ENCODE data around the gene MTHFSD.

MTHFSD gene

DNA sequence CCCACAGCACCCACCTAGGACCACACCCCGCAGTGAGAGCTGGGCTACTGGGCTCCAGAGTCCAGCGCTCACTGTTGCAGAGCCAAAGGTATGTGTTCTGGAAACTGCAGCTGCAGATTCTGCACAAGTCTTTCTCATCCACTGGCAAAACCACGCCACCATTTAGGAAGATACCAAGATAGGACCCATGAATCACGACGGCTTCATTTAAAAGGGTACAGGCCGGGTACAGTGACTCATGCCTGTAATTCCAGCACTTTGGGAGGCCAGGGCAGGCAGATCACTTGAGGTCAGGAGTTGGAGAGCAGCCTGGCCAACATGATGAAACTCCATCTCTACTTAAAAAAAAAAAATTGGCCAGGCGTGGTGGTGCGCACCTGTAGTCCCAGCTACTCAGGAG lies 25.9 kb downstream of the MTHFSD start:
- DNase-seq = no peak
- H3K4me3 ChIP-seq (ENCODE audit: low read depth, low read length) = no peak overlapping the region
- no peaks in the 10 kb centered on the region for H3K9me3 ChIP-seq (ENCODE audit: severe bottlenecking)
- H3K27me3 ChIP-seq (ENCODE audit: insufficient read depth, low read depth, severe bottlenecking) = no peaks in the 10 kb centered on the region
- H3K36me3 ChIP-seq = no peaks in the 10 kb centered on the region
- H3K27ac ChIP-seq = no peak overlapping the region
- TF ChIP-seq, protein P1, sequence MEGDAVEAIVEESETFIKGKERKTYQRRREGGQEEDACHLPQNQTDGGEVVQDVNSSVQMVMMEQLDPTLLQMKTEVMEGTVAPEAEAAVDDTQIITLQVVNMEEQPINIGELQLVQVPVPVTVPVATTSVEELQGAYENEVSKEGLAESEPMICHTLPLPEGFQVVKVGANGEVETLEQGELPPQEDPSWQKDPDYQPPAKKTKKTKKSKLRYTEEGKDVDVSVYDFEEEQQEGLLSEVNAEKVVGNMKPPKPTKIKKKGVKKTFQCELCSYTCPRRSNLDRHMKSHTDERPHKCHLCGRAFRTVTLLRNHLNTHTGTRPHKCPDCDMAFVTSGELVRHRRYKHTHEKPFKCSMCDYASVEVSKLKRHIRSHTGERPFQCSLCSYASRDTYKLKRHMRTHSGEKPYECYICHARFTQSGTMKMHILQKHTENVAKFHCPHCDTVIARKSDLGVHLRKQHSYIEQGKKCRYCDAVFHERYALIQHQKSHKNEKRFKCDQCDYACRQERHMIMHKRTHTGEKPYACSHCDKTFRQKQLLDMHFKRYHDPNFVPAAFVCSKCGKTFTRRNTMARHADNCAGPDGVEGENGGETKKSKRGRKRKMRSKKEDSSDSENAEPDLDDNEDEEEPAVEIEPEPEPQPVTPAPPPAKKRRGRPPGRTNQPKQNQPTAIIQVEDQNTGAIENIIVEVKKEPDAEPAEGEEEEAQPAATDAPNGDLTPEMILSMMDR (IDR thresholded peaks at IDR 0.05; ENCODE audit: low read depth, low read length) = no peak

DNA sequence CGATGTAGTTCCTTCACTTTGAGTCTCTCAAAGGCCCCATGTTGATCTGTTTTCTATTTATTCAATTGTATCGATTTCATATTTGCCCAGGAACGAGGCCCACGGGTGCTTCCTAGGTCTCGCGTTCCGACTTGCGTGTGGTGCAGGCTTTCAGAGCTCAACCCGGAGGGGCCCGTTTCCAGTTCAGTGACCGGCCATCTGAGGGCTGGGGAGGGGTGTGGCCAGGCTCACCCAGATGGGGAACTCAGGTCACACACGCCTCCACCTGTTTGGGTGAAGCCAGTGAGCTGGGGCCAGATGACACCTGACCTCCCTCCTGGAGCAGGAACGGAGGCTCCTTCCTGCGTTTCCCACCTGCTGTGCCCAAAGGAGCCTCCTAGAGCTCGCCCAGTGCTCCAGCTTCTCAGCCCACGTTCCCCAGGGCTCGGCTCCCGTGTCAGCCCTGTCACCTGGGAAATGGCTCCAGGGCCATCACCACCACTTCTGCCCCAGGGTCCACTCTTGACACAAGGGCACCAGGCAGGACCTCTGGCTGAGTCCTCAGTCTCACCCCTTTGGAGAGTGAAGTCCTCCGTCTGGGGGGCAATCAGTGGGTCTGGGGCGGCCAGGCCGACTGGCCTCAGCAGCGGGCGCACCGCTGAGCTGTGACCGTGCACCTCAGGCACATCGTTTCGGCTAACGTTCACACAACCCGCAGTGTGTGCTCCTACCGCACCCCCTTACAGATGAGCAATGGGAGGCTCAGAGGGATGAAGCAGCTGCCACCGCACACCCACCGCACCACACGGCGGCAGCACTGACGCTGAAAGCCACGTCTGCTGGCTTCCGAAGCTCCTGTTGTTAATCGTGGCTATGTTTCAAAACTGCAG lies 26.7 kb downstream of the MTHFSD start:
- no peak overlapping the region for H3K4me3 ChIP-seq (ENCODE audit: low read depth, low read length)
- TF ChIP-seq, protein P1 (IDR thresholded peaks at IDR 0.05; ENCODE audit: low read depth, low read length) = no peak
- H3K27me3 ChIP-seq (ENCODE audit: insufficient read depth, low read depth, severe bottlenecking) = no peaks in the 10 kb centered on the region
- H3K27ac ChIP-seq = no peak overlapping the region
- H3K36me3 ChIP-seq = no peaks in the 10 kb centered on the region
- H3K9me3 ChIP-seq (ENCODE audit: severe bottlenecking) = no peaks in the 10 kb centered on the region
- no peak for DNase-seq

DNA sequence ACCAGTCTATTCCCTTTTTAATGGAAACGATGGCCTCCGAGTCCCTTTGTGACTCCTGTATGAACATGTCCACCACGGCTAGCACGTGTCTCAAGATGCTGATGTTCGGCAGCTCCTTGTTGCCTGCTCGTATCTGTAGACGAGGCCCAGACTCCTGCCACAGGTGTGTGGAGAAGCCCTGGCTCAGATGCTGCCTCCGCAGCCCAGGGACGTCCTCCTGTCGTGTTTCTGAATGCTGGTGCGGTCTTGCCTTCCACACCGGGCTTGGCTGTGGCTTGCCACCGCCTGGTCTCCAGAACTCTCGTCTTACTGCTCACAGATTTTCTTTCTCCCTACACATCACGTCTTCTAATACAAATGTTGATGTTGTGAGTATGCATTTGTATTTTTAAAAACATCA lies 27.7 kb downstream of the MTHFSD start:
- TF ChIP-seq, protein P1 (IDR thresholded peaks at IDR 0.05; ENCODE audit: low read depth, low read length) = no peak
- DNase-seq = no peak
- H3K36me3 ChIP-seq = no peaks in the 10 kb centered on the region
- H3K4me3 ChIP-seq (ENCODE audit: low read depth, low read length) = no peak overlapping the region
- H3K27ac ChIP-seq = no peak overlapping the region
- H3K27me3 ChIP-seq (ENCODE audit: insufficient read depth, low read depth, severe bottlenecking) = no peaks in the 10 kb centered on the region
- no peaks in the 10 kb centered on the region for H3K9me3 ChIP-seq (ENCODE audit: severe bottlenecking)

DNA sequence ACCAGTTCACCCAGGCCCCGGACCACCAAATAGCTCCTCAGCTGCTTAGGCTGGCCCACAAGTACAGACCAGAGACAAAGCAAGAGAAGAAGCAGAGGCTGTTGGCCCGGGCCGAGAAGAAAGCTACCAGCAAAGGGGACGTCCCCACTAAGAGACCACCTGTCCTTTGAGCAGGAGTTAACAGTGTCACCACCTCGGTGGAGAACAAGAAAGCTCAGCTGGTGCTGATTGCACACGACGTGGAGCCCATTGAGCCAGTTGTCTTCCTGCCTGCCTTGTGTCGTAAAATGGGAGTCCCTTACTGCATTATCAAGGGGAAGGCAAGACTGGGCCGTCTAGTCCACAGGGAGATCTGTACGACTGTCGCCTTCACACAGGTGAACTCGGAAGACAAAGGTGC lies 29.3 kb downstream of the MTHFSD start:
- H3K9me3 ChIP-seq (ENCODE audit: severe bottlenecking) = no peaks in the 10 kb centered on the region
- DNase-seq = no peak
- TF ChIP-seq, protein P1 (IDR thresholded peaks at IDR 0.05; ENCODE audit: low read depth, low read length) = no peak

DNA sequence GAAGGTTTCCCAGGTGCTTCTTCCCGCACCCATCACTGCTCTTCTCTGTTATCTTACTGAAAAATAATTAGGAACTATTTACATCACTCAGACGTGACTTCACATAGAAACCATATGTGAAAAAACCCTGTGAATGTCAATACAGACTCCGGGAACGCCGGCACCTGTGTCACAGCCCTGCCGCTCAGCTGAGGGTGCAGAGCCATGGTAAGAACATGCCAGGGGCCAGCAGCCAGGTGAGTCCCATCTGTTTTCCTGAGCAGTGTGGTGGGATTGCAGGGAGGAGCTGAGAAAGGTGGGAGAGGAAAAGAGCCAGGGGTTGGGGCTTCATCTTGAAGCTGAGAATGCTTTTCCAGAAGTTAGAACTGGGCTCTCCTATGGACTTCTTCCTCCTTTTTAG lies 31.0 kb downstream of the MTHFSD start:
- no peaks in the 10 kb centered on the region for H3K9me3 ChIP-seq (ENCODE audit: severe bottlenecking)
- no peak for DNase-seq
- H3K27ac ChIP-seq = no peak overlapping the region
- H3K27me3 ChIP-seq (ENCODE audit: insufficient read depth, low read depth, severe bottlenecking) = no peaks in the 10 kb centered on the region
- TF ChIP-seq, protein P1 (IDR thresholded peaks at IDR 0.05; ENCODE audit: low read depth, low read length) = no peak
- no peaks in the 10 kb centered on the region for H3K36me3 ChIP-seq
- no peak overlapping the region for H3K4me3 ChIP-seq (ENCODE audit: low read depth, low read length)

More for the DNA sequence above, 29.3 kb downstream of the MTHFSD start:
- Histone ChIP-seq H3K27ac (no peak overlapping the region), H3K4me3 (ENCODE audit: low read depth, low read length) (no peak overlapping the region), H3K36me3 (no peaks in the 10 kb centered on the region), H3K27me3 (ENCODE audit: insufficient read depth, low read depth, severe bottlenecking) (no peaks in the 10 kb centered on the region)

Data from WERI-Rb-1 (cell line).